ENCODE results near the gene SPEF2. TPM values are rescaled to one million over a fixed set of nuclear protein-coding genes. Genes with fewer than 3 reads are reported as not detected.

The SPEF2 gene
- total RNA-seq, 1 experiment from 2014 or later, result 8.0 TPM

DNA sequence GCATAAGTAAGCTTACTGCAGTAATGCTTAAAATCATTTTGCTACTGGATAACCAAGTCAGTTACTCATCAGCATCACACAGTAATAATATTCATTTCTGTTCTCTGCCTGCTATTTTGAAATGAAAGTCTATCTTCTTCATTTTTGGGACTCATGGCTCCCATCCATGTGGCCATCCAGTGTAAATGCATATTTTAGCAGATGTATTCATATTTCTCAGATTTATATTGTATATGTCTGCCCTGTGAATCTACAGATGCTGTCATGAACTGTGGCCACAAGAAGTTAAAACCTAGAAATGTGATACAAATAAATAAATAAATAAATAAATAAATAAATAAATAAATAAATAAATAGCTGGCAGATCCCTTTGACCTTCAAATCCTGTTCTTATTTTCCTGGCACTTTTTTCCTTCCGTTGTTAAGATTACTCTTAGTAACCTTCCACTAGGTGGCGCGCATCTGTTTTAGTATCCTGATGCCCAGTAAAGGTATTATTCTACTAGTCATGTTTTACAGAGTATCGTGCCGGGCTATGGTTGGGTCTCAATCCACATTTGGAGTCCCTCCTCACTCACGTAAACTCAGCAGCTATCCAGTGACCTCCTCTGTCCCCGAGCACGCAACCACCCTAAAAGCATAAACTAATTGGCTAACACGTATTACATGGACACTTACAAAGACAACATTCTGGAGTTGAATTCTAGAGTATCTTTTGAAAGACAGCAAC lies 159.9 kb downstream of the SPEF2 start:
- no peaks in the 10 kb centered on the region for H3K9me3 Mint-ChIP-seq (ENCODE audit: low read depth, unreplicated experiment)
- H3K4me1 Mint-ChIP-seq (ENCODE audit: low read depth, unreplicated experiment), result no peaks in the 10 kb centered on the region
- CTCF ChIA-PET, result interaction anchor here (0.6 kb wide), 1 partner anchor 814 kb away, joined by 3 read pairs; no protein-coding TSS in a partner anchor
- H3K4me3 Mint-ChIP-seq (ENCODE audit: low read depth, unreplicated experiment), result no peak overlapping the region
- TF ChIP-seq, protein P1, sequence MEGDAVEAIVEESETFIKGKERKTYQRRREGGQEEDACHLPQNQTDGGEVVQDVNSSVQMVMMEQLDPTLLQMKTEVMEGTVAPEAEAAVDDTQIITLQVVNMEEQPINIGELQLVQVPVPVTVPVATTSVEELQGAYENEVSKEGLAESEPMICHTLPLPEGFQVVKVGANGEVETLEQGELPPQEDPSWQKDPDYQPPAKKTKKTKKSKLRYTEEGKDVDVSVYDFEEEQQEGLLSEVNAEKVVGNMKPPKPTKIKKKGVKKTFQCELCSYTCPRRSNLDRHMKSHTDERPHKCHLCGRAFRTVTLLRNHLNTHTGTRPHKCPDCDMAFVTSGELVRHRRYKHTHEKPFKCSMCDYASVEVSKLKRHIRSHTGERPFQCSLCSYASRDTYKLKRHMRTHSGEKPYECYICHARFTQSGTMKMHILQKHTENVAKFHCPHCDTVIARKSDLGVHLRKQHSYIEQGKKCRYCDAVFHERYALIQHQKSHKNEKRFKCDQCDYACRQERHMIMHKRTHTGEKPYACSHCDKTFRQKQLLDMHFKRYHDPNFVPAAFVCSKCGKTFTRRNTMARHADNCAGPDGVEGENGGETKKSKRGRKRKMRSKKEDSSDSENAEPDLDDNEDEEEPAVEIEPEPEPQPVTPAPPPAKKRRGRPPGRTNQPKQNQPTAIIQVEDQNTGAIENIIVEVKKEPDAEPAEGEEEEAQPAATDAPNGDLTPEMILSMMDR (IDR thresholded peaks at IDR 0.05; ENCODE audit: unreplicated experiment), result peak; percentile 14
- BruUV-seq (replicated peaks), result no TSS peak
- H3K27me3 Mint-ChIP-seq (ENCODE audit: unreplicated experiment), result no peaks in the 10 kb centered on the region
- intact Hi-C loops (cut with micrococcal nuclease; ENCODE audit: unreplicated experiment), result loop anchor here (1.0 kb wide), 1 partner anchor 149 kb away; no protein-coding TSS in a partner anchor
- DNase-seq, result peak; percentile 62
- H3K27ac Mint-ChIP-seq (ENCODE audit: unreplicated experiment), result no peak overlapping the region
- H3K36me3 Mint-ChIP-seq (ENCODE audit: insufficient read depth, unreplicated experiment), result no peaks in the 10 kb centered on the region

DNA sequence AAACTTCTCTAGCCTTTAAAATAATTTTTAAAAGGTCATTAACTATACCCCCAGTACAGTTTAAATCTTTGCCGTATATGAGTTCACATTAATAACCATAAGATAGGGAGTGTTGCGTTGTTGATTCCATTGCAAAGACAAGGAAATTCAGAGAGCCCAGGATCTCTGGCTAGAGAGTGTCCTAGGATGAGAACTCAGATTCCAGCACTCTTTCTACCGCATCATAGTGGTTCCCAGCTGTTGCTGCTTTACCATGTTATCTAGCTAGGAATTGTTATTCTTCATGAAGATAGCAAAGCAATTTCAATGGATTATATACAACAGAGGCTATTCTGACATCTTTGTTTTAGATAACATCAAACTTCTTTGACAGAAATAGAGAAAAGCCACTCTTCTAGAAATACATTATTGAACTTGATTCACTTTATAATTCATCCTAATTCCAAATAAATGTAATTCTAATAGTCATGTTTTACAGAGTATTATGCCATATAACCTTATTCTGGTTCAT lies 160.7 kb downstream of the SPEF2 start:
- no peaks in the 10 kb centered on the region for H3K9me3 Mint-ChIP-seq (ENCODE audit: low read depth, unreplicated experiment)
- no TSS peak for BruUV-seq (replicated peaks)
- no peaks in the 10 kb centered on the region for H3K4me1 Mint-ChIP-seq (ENCODE audit: low read depth, unreplicated experiment)
- no peak overlapping the region for H3K27ac Mint-ChIP-seq (ENCODE audit: unreplicated experiment)
- CTCF ChIA-PET, result interaction anchor here (0.6 kb wide), 1 partner anchor 814 kb away, joined by 3 read pairs; no protein-coding TSS in a partner anchor
- H3K4me3 Mint-ChIP-seq (ENCODE audit: low read depth, unreplicated experiment), result no peak overlapping the region
- DNase-seq, result no peak
- no peaks in the 10 kb centered on the region for H3K27me3 Mint-ChIP-seq (ENCODE audit: unreplicated experiment)
- TF ChIP-seq, protein P1 (IDR thresholded peaks at IDR 0.05; ENCODE audit: unreplicated experiment), result no peak
- no peaks in the 10 kb centered on the region for H3K36me3 Mint-ChIP-seq (ENCODE audit: insufficient read depth, unreplicated experiment)
- intact Hi-C loops (cut with micrococcal nuclease; ENCODE audit: unreplicated experiment), result no loop called here

DNA sequence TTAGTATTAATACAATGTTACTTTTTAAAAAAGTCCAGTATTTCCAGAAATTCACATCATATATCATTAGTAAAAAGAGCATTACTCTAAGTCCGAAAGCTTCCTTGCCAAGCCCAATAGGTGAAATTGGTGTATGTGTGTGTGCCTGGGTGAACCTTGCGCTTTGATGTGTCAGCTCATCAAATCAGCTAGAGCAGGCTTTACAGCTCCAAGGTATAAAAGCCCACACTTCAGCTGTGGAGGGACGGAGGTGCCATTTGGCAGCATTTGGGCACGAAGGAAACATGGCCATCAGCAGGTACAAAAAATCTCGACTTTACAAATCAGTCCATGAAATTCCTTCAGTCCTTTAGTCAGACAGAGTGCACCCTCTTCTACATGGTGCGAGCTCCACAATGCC lies 162.6 kb downstream of the SPEF2 start:
- CTCF ChIA-PET, result no interaction called here
- H3K4me1 Mint-ChIP-seq (ENCODE audit: low read depth, unreplicated experiment), result no peaks in the 10 kb centered on the region
- intact Hi-C loops (cut with micrococcal nuclease; ENCODE audit: unreplicated experiment), result no loop called here

DNA sequence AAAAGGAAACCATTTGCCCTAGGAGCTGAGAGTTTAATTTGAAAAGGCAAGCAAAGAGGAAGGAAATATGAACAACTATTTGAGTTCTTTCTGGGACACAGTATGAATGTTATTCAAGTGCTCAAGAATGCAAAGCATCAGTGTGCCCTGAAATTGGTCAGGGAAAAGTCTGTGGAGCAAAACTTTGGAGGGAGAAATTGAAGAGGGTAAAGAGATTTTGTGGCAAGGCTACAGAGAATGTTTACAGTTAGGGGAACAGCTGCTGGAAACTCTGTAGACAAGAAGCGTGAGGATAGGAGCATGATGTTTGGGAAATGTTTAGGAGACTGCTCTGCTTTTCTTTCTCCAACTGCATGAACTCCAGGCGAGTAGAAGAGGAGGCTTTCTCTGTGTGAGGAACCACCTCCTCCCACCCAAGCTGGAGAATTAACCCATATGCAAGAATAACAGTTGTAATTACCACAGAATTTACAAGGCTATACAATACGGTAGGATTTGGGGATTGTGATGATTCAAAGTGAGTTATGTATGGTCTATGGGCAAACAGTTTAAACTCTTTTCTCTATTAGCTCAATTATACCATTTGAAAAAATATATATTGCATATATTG lies 163.6 kb downstream of the SPEF2 start:
- intact Hi-C loops (cut with micrococcal nuclease; ENCODE audit: unreplicated experiment), result no loop called here
- Mint-ChIP-seq H3K9me3 (ENCODE audit: low read depth, unreplicated experiment) (peaks cover 3% of the 10 kb centered on the region), H3K4me3 (ENCODE audit: low read depth, unreplicated experiment) (no peak overlapping the region), H3K27ac (ENCODE audit: unreplicated experiment) (no peak overlapping the region), H3K4me1 (ENCODE audit: low read depth, unreplicated experiment) (no peaks in the 10 kb centered on the region), H3K36me3 (ENCODE audit: insufficient read depth, unreplicated experiment) (no peaks in the 10 kb centered on the region), H3K27me3 (ENCODE audit: unreplicated experiment) (no peaks in the 10 kb centered on the region)
- DNase-seq, result no peak
- no TSS peak for BruUV-seq (replicated peaks)
- CTCF ChIA-PET, result interaction anchor here (0.8 kb wide), 1 partner anchor 9 kb away, joined by 6 read pairs; no protein-coding TSS in a partner anchor
- TF ChIP-seq, protein P1 (IDR thresholded peaks at IDR 0.05; ENCODE audit: unreplicated experiment), result no peak

More for the DNA sequence above, 162.6 kb downstream of the SPEF2 start:
- DNase-seq, result no peak
- no peak overlapping the region for H3K27ac Mint-ChIP-seq (ENCODE audit: unreplicated experiment)
- no peaks in the 10 kb centered on the region for H3K36me3 Mint-ChIP-seq (ENCODE audit: insufficient read depth, unreplicated experiment)
- TF ChIP-seq, protein P1 (IDR thresholded peaks at IDR 0.05; ENCODE audit: unreplicated experiment), result no peak
- H3K9me3 Mint-ChIP-seq (ENCODE audit: low read depth, unreplicated experiment), result peaks cover 3% of the 10 kb centered on the region
- H3K4me3 Mint-ChIP-seq (ENCODE audit: low read depth, unreplicated experiment), result no peak overlapping the region
- H3K27me3 Mint-ChIP-seq (ENCODE audit: unreplicated experiment), result no peaks in the 10 kb centered on the region
- no TSS peak for BruUV-seq (replicated peaks)

All from Calu3 (cell line).